IPS-15b (cell line): ENCODE data around the gene DDRGK1.

Experiments
- H3K27me3 ChIP-seq: one replicate; pipeline ENCODE4 v1.6.1; 2013; ENCODE audit warnings: low read length; ENCODE audit not compliant: control insufficient read depth, insufficient read depth
- H3K36me3 ChIP-seq: one replicate; pipeline ENCODE4 v1.6.1; 2013; ENCODE audit warnings: low read length; ENCODE audit not compliant: control insufficient read depth, insufficient read depth
- H3K4me1 ChIP-seq: one replicate; pipeline ENCODE4 v1.6.1; 2013; ENCODE audit warnings: mild to moderate bottlenecking, low read length; ENCODE audit not compliant: control insufficient read depth, insufficient read depth
- H3K4me3 ChIP-seq: one replicate; pipeline ENCODE4 v1.5.1; 2013; ENCODE audit warnings: low read depth, low read length
- H3K9ac ChIP-seq: one replicate; pipeline ENCODE4 v1.6.1; 2013; ENCODE audit warnings: low read depth, mild to moderate bottlenecking, low read length
- H3K9me3 ChIP-seq: one replicate; pipeline ENCODE4 v1.6.1; 2013; ENCODE audit warnings: mild to moderate bottlenecking, low read length; ENCODE audit not compliant: control insufficient read depth, insufficient read depth

The DDRGK1 gene

DNA sequence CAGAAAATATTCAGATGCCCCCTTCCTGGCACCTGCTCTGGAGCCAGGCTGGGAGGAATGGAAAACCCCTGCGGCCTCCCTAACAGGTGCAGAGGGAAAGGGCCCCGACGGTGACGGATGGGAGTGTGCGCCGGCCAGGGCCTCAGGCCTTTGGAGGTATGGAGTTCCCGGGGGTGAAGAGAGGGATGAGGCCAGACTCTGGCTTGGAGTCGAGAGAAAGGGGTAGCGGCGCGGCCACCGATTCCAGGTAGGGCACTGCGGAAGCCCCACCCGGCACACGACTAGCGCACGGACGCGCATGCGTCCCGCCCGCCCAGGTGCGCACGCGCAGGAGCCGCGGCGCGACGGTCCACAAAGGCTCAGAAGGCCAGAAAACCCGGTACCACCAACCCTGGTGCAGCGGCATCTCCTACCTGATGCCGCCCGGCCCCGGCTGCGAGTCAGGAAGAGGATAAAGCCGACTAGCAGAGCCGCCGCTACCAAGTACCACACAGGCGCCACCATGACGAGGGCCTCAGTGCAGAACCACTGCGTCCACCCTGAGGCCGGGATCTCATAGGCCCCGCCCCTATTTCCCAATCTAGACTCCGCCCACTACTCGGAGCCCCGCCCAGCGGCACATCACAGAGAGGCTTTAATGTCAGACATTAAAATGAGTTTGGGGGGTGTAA, at the start of gene DDRGK1:
Gene DDRGK1, minus strand, starts transcription at position 559 of the 671 bp plus-strand sequence. Its CDS starts 55 bp downstream, at position 504.
- H3K4me1 ChIP-seq, result no peaks in the 10 kb centered on the region

DNA sequence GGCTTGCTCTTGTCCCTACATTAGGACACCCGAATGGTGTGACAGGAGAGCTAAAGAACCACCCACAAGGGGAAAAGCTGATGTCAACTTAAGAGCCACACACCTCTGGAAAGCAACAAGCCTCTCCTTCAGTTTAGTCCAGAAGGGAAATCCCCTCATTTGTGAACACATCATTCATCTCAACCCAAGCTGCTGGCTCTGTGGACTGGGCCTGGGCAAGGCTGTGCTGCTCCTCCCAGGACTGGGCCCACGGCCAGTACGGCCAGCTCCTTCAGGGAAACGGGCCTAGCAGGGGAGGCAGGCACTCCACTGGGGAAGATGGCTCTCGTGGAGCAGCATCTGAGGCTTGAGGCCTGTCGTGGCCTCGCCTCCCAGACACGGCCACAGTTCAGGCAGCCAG, 47.3 kb upstream of the DDRGK1 start:
- Histone ChIP-seq H3K4me3 (no peak overlapping the region), H3K9ac (no peak overlapping the region), H3K36me3 (peaks cover 6% of the 10 kb centered on the region), H3K9me3 (no peaks in the 10 kb centered on the region), H3K27me3 (peaks cover 24% of the 10 kb centered on the region), H3K4me1 (no peaks in the 10 kb centered on the region)

More for the DNA sequence above, at the start of gene DDRGK1:
- no peaks in the 10 kb centered on the region for H3K27me3 ChIP-seq
- peaks cover 12% of the 10 kb centered on the region for H3K36me3 ChIP-seq
- peak within 1 kb of the TSS; percentile 92 for H3K9ac ChIP-seq
- H3K9me3 ChIP-seq, result no peaks in the 10 kb centered on the region
- H3K4me3 ChIP-seq, result peak within 1 kb of the TSS; percentile 94

GRCh38 chr20:3250091-3250504, 45.6 kb upstream of the DDRGK1 start:
- Histone ChIP-seq H3K4me1 (no peaks in the 10 kb centered on the region), H3K27me3 (peaks cover 27% of the 10 kb centered on the region), H3K4me3 (no peak overlapping the region), H3K36me3 (no peaks in the 10 kb centered on the region), H3K9me3 (no peaks in the 10 kb centered on the region), H3K9ac (no peak overlapping the region)

DNA sequence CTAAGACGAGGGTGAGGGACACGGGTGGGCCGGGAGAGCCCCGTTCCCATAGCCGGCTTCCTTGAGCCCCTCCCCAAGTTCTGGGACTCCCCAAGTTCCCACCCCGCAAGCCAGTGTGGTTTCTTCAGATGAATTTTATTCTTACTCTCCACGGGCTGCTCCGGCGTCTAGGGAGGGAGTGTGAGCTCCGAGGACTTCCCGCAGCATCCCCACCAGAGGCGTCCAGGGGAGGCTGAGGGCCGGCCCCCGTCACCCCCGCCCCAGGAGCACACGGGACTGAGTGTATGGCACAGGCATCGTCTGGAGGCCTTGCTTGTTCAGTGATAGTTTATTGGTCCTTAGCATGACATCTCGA, 44.5 kb upstream of the DDRGK1 start:
- peak overlapping the region; percentile 58 for H3K4me3 ChIP-seq
- peaks cover 28% of the 10 kb centered on the region for H3K27me3 ChIP-seq
- H3K36me3 ChIP-seq, result no peaks in the 10 kb centered on the region
- H3K4me1 ChIP-seq, result no peaks in the 10 kb centered on the region
- no peaks in the 10 kb centered on the region for H3K9me3 ChIP-seq
- no peak overlapping the region for H3K9ac ChIP-seq

DNA sequence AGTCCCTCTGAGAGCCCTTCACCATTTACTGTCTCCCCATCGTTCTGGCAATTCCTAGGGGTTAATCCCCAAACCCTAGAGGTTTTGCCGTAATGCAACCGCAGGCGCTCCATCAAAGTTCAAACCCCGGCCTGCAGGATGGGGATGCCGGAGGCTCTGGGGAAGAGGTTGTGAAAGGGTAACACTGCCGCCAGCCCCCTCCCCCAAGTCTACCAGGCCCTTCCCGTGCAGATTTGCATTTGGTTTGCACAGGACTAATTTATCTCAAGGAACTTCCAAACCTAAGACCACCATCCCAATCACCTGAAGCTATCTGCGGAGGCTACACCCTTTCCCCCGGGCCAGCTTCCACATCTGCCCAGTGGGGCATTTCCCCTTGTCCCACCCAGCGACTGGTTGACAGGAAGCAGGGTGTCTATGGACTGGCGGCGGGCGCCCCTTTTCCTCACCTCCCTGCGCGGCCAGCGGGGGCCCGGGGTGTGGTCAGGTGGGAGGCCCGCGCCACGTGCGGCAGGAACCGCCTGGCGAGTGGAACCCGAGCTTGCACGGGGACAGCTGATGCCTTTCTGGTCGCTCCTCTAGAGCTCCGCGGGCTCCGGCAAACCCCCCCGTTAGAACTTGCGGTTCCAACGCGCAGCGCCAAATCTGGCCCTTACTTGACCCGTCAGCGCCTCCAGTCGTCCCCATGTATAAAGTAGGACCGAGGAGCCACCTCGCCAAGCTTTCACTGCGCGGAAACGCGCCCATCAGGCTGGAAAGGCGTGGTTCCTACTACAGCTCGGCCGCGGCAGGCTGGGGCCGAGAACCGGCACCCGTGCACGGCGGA, 43.9 kb upstream of the DDRGK1 start:
- Histone ChIP-seq H3K9ac (no peak overlapping the region), H3K36me3 (no peaks in the 10 kb centered on the region), H3K4me1 (no peaks in the 10 kb centered on the region), H3K9me3 (no peaks in the 10 kb centered on the region), H3K27me3 (peaks cover 28% of the 10 kb centered on the region), H3K4me3 (peak overlapping the region; percentile 58)

- no peaks in the 10 kb centered on the region for H3K9me3 ChIP-seq
- no peak overlapping the region for H3K9ac ChIP-seq
- peaks cover 28% of the 10 kb centered on the region for H3K27me3 ChIP-seq
Measured at GRCh38 chr20:3247638-3248037, 43.2 kb upstream of the DDRGK1 start.

DNA sequence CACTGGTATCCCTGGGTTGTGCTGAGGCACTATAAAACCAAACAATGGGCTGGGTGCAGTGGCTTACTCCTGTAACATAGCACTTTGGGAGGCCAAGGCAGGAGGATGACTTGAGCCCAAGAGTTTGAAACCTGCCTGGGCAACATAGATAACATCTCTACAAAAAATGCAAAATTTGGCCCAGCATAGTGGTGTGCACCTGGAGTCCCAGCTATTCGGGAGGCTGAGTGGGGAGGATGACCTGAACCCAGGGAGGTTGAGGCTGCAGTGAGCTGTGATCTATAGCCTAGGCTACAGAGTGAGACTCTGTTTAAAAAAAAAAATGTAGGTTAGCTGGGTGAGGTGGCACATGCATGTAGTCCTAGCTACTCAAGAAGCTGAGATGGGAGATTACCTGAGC, 42.2 kb upstream of the DDRGK1 start:
- Histone ChIP-seq H3K27me3 (peaks cover 28% of the 10 kb centered on the region), H3K9ac (no peak overlapping the region), H3K4me3 (no peak overlapping the region)

More at GRCh38 chr20:3247638-3248037, 43.2 kb upstream of the DDRGK1 start:
- Histone ChIP-seq H3K4me3 (peak overlapping the region; percentile 58), H3K4me1 (no peaks in the 10 kb centered on the region), H3K36me3 (no peaks in the 10 kb centered on the region)

DNA sequence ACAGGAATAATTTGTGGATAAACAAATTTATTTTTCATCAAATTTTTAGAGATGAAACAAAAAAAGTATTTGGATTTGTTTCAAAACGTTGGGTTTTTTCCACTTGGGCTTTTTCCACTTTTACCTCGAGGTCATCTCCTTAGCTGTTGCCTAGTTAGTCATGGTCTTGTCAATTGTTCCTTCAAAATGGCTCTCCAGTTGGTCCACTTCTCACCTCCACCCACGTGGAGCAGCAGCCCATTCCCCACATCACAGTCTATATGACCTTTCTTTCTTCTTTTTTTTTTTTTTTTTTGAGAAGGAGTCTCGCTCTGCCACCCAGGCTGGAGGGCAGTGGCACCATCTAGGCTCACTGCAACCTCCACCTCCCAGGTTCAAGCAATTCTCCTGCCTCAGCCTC, 41.2 kb upstream of the DDRGK1 start:
- Histone ChIP-seq H3K27me3 (peaks cover 36% of the 10 kb centered on the region), H3K4me1 (no peaks in the 10 kb centered on the region), H3K4me3 (no peak overlapping the region), H3K9me3 (no peaks in the 10 kb centered on the region), H3K36me3 (no peaks in the 10 kb centered on the region), H3K9ac (no peak overlapping the region)

More for the DNA sequence above, 42.2 kb upstream of the DDRGK1 start:
- Histone ChIP-seq H3K9me3 (no peaks in the 10 kb centered on the region), H3K4me1 (no peaks in the 10 kb centered on the region), H3K36me3 (no peaks in the 10 kb centered on the region)

DNA sequence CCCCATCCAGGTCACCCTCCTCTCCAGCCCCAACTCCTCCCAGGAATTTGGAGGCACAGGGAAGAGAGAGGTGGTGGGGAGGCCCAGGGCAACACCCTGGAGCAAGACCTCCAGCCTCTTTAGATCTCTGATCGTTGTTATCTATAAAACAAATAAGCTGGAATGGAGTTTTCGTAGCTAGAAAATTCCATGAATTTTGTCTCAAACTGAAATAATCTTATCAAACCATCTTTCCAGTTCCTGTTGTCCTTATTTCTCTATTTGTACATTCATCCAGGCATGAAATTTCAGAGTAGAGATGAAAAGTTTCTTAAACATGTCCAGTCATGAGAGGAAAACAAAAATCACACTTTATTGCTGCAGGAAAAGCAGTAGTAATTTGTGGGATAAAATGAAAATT, 40.7 kb upstream of the DDRGK1 start:
- no peaks in the 10 kb centered on the region for H3K36me3 ChIP-seq
- no peak overlapping the region for H3K4me3 ChIP-seq
- peaks cover 41% of the 10 kb centered on the region for H3K27me3 ChIP-seq
- H3K9ac ChIP-seq, result no peak overlapping the region
- H3K9me3 ChIP-seq, result no peaks in the 10 kb centered on the region
- peaks cover 2% of the 10 kb centered on the region for H3K4me1 ChIP-seq

DNA sequence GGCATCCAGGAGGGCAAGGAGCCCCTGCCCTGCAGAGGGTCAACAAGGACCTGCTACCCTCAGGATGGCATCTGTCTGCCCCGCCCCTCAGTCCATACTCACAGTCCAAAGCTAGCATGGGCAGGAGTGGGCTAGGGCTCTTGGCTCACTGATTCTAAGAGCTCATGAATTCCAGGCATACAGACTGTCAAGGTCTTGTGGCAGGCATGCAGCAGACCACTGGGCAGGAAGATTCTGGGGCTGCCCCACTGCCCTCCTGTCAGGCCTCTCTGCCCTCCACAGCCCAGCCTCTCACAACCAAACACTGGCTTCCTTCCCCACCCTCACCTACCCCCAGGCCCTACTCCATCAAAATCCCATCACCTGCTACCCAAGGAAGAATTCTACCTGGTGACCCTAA, 40.1 kb upstream of the DDRGK1 start:
- Histone ChIP-seq H3K9me3 (no peaks in the 10 kb centered on the region), H3K9ac (no peak overlapping the region), H3K4me1 (peaks cover 2% of the 10 kb centered on the region), H3K36me3 (no peaks in the 10 kb centered on the region), H3K4me3 (no peak overlapping the region), H3K27me3 (peaks cover 43% of the 10 kb centered on the region)

- H3K4me3 ChIP-seq, result no peak overlapping the region
- no peaks in the 10 kb centered on the region for H3K9me3 ChIP-seq
- H3K9ac ChIP-seq, result no peak overlapping the region
- H3K27me3 ChIP-seq, result peaks cover 38% of the 10 kb centered on the region
- H3K36me3 ChIP-seq, result no peaks in the 10 kb centered on the region
- H3K4me1 ChIP-seq, result peaks cover 2% of the 10 kb centered on the region
Measured at GRCh38 chr20:3243718-3244358, 39.4 kb upstream of the DDRGK1 start.
